ENCODE results near the gene UBL4A. TPM values are rescaled to one million over a fixed set of nuclear protein-coding genes. Genes with fewer than 3 reads are reported as not detected.

UBL4A gene
- total and polyA plus RNA-seq, 12 donors = 33.1 to 69.4 (median 49.5) TPM

DNA sequence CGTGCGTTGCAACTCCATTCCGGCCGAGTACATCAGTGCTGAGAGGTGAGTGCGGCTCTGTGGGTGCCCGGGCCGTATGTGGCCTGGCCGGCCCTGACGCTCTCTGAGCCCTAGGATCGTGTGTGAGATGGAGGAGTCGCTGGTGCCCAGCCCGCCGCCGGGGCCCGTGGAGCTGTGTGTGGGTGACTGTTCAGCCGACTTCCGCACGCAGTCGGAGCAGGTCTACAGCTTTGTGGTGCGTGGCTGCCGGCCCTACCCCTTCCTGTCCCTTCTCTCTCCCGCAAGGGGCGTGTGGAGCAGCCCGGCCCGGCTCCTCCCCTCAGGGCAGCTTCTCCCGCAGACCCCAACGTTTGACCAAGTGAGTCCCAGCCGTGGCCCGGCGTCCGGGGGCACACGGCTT, 20.4 kb downstream of the UBL4A start:
- Histone ChIP-seq H3K4me3 (no peak overlapping the region), H3K4me1 (no peaks in the 10 kb centered on the region), H3K9me3 (no peaks in the 10 kb centered on the region), H3K27ac (no peak overlapping the region), H3K27me3 (no peaks in the 10 kb centered on the region), H3K36me3 (peaks cover 0 to 86% (median 0%) of the 10 kb centered on the region in 9 donors)
- intact Hi-C loops (cut with DNase I) = no loop called here
- TF ChIP-seq CTCF (IDR thresholded peaks at IDR 0.05) = no peak
- ATAC-seq (no peak), DNase-seq (no peak)
- WGBS, 2 donors = 92 to 96% methylated on average over 30 to 31 of the region's 32 CpGs

DNA sequence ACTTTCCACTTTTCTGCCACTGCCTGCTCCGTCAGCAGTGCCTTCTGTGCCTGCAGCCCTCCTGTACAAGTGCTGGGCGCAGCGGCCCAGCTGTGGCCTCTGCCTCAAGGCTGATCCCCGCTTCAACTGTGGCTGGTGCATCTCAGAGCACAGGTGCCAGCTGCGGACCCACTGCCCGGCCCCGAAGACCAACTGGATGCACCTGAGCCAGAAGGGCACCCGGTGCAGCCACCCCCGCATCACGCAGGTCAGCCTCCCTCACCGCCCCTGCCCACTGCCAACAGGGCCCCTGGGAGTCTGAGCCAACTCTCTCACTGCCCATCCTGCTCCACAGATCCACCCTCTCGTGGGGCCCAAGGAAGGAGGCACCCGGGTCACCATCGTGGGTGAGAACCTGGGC, 20.8 kb downstream of the UBL4A start:
- Histone ChIP-seq H3K9me3 (no peaks in the 10 kb centered on the region), H3K27me3 (no peaks in the 10 kb centered on the region), H3K27ac (no peak overlapping the region), H3K4me3 (no peak overlapping the region), H3K36me3 (peaks cover 0 to 82% (median 0%) of the 10 kb centered on the region in 9 donors), H3K4me1 (no peaks in the 10 kb centered on the region)
- intact Hi-C loops (cut with DNase I) = no loop called here
- WGBS, 2 donors = 95% methylated on average over 6 to 14 of the region's 14 CpGs
- ATAC-seq (no peak), DNase-seq (no peak)
- TF ChIP-seq CTCF (IDR thresholded peaks at IDR 0.05) = no peak

DNA sequence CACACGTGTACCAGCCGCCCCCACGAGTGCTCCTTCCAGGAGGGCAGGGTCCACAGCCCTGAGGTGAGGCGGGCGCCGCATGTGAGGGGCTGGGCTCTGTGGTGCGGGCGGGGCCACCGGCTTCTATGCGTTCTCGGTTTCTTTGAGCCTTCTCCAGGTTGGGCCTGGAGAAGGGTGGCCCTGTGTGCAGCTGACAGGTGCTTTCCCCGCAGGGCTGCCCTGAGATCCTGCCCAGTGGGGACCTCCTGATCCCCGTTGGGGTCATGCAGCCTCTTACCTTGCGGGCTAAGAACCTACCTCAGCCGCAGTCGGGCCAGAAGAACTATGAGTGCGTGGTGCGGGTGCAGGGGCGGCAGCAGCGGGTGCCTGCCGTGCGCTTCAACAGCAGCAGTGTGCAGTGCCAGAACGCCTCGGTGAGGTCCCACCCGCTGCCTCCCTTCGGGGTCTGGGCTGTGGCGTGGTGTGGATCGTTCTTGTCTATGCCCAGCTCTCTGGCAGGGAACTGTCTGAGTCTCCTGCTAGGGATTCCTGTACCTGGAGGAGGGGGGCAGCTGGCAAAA, 21.5 kb downstream of the UBL4A start:
- ATAC-seq = no peak
- Histone ChIP-seq H3K36me3 (peaks cover 0 to 74% (median 0%) of the 10 kb centered on the region in 9 donors), H3K9me3 (no peaks in the 10 kb centered on the region), H3K27me3 (no peaks in the 10 kb centered on the region), H3K4me3 (no peak overlapping the region), H3K27ac (no peak overlapping the region), H3K4me1 (peaks cover 0 to 3% (median 0%) of the 10 kb centered on the region in 9 donors)
- TF ChIP-seq CTCF (IDR thresholded peaks at IDR 0.05) = no peak
- intact Hi-C loops (cut with DNase I) = no loop called here
- no peak for DNase-seq
- WGBS, 2 donors = 93 to 97% methylated on average over 21 to 28 of the region's 28 CpGs

DNA sequence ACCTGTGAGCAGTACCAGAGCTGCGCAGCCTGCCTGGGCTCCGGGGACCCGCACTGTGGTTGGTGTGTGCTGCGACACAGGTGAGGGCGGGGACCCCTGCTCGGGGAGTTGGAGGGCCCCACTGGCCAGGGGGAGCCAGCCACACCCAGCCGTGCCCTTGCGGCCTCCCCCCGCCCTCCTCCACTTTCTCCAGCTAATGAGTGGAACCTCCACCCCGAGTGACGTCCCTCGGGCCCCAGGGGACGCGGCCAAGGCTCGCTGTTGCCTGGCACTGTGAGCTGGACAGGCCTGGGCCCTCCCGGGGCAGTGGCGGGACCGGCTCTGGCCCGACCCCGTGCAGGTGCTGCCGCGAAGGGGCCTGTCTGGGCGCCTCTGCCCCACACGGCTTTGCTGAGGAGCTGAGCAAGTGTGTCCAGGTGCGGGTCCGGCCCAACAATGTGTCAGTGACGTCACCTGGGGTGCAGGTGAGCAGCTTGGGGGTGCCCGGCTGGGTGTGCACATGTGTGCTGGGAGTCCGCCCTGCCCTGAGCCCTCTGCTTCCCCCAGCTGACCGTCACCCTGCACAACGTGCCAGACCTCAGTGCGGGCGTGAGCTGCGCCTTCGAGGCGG, 22.7 kb downstream of the UBL4A start:
- no peak for TF ChIP-seq CTCF (IDR thresholded peaks at IDR 0.05)
- no peaks in the 10 kb centered on the region for H3K27me3 ChIP-seq
- 91 to 92% methylated on average over 26 to 34 of the region's 36 CpGs for WGBS, 2 donors
- H3K4me1 ChIP-seq = peaks cover 0 to 7% (median 5%) of the 10 kb centered on the region in 9 donors
- no peak overlapping the region for H3K27ac ChIP-seq
- peaks cover 0 to 63% (median 0%) of the 10 kb centered on the region in 9 donors for H3K36me3 ChIP-seq
- H3K9me3 ChIP-seq = no peaks in the 10 kb centered on the region
- H3K4me3 ChIP-seq = no peak overlapping the region
- ATAC-seq = no peak
- DNase-seq = no peak
- intact Hi-C loops (cut with DNase I) = no loop called here
